Calu3 (cell line): Measurements from ENCODE around the gene PLD4. TPM values are rescaled to one million over a fixed set of nuclear protein-coding genes. Genes with fewer than 3 reads are reported as not detected.
"Not testable (repeated sequence)": the region's sequence is repeated elsewhere in the genome, so short reads cannot be mapped to it uniquely, and the experiment has no call there.

Experiments
- BruUV-seq: library from RNA; stranded (reverse); fragments of 400-500 nt; replicated peaks from 2 replicates; lab custom pipeline; 2021; lab: Mats Ljungman, UMichigan
- CTCF ChIA-PET: fragments of 300-600 bp; sonication (Branson Sonifier 250); formaldehyde crosslinking; loops from one replicate; lab custom pipeline; 2022; ENCODE audit warnings: antibody characterized with exemption; lab: Charles Lee
- DNase-seq: peaks from one replicate; pipeline ENCODE4 v3.0.0; 2022
- H3K27ac Mint-ChIP-seq: one replicate; pipeline ENCODE4 v1.8.0; 2022; ENCODE audit warnings: mixed read lengths; ENCODE audit not compliant: unreplicated experiment
- H3K27me3 Mint-ChIP-seq: one replicate; pipeline ENCODE4 v1.8.0; 2022; ENCODE audit warnings: mixed read lengths; ENCODE audit not compliant: unreplicated experiment
- H3K36me3 Mint-ChIP-seq: one replicate; pipeline ENCODE4 v1.8.0; 2022; ENCODE audit warnings: mild to moderate bottlenecking, moderate library complexity, mixed read lengths; ENCODE audit not compliant: insufficient read depth, unreplicated experiment
- H3K4me1 Mint-ChIP-seq: one replicate; pipeline ENCODE4 v1.8.0; 2022; ENCODE audit warnings: mild to moderate bottlenecking, low read depth, mixed read lengths; ENCODE audit not compliant: unreplicated experiment
- H3K4me3 Mint-ChIP-seq: one replicate; pipeline ENCODE4 v1.8.0; 2022; ENCODE audit warnings: mild to moderate bottlenecking, low read depth, moderate library complexity, mixed read lengths; ENCODE audit not compliant: unreplicated experiment
- H3K9me3 Mint-ChIP-seq: one replicate; pipeline ENCODE4 v1.8.0; 2022; ENCODE audit warnings: low read depth, mixed read lengths; ENCODE audit not compliant: unreplicated experiment
- CTCF ChIP-seq: fragments of 200-600 bp; IDR thresholded peaks from one replicate; pipeline ENCODE4 v1.8.0; 2022; ENCODE audit warnings: antibody characterized with exemption; ENCODE audit not compliant: unreplicated experiment
- intact Hi-C: fragments of 100-400 bp; cut with micrococcal nuclease; formaldehyde crosslinking; loops from one replicate; pipeline ENCODE4 v1.10.0; 2022; ENCODE audit not compliant: unreplicated experiment
- total RNA-seq: library from RNA; stranded (reverse); gene quantifications from 2 replicates; pipeline ENCODE4 v1.2.3, GENCODE V29; 2022

The PLD4 gene
- total RNA-seq, 1 experiment from 2014 or later = 0.09 TPM

GRCh38 chr14:104912053-104912452, 12.6 kb upstream of the PLD4 start:
- Mint-ChIP-seq H3K4me3 (no peak overlapping the region), H3K4me1 (no peaks in the 10 kb centered on the region), H3K27ac (no peak overlapping the region), H3K9me3 (peaks cover 4% of the 10 kb centered on the region), H3K36me3 (no peaks in the 10 kb centered on the region), H3K27me3 (peaks cover 71% of the 10 kb centered on the region)
- intact Hi-C loops = no loop called here
- BruUV-seq = no TSS peak
- DNase-seq = no peak
- TF ChIP-seq CTCF = no peak
- CTCF ChIA-PET = interaction anchor here (0.6 to 0.7 kb wide), 2 partner anchors 9 to 224 kb away, joined by 3 to 4 read pairs; no protein-coding TSS in a partner anchor

- Mint-ChIP-seq H3K4me3 (no peak overlapping the region), H3K27me3 (peaks cover 60% of the 10 kb centered on the region), H3K27ac (no peak overlapping the region), H3K36me3 (no peaks in the 10 kb centered on the region), H3K4me1 (no peaks in the 10 kb centered on the region), H3K9me3 (peaks cover 4% of the 10 kb centered on the region)
- no peak for DNase-seq
- intact Hi-C loops = no loop called here
- no TSS peak for BruUV-seq
- CTCF ChIA-PET = no interaction called here
- no peak for TF ChIP-seq CTCF
Observed at GRCh38 chr14:104913435-104913834, 11.2 kb upstream of the PLD4 start.

- CTCF ChIA-PET = no interaction called here
- no TSS peak for BruUV-seq
- no peak for TF ChIP-seq CTCF
Observed at GRCh38 chr14:104917116-104917515, 7.6 kb upstream of the PLD4 start.

GRCh38 chr14:104917993-104918392, 6.7 kb upstream of the PLD4 start:
- H3K36me3 Mint-ChIP-seq = no peaks in the 10 kb centered on the region
- DNase-seq = no peak
- intact Hi-C loops = no loop called here
- H3K9me3 Mint-ChIP-seq = no peaks in the 10 kb centered on the region
- TF ChIP-seq CTCF = no peak
- peaks cover 48% of the 10 kb centered on the region for H3K27me3 Mint-ChIP-seq
- CTCF ChIA-PET = interaction anchor here (0.6 to 1.0 kb wide), 2 partner anchors 15 kb away, joined by 4 to 6 read pairs; no protein-coding TSS in a partner anchor
- no peak overlapping the region for H3K4me3 Mint-ChIP-seq
- H3K27ac Mint-ChIP-seq = no peak overlapping the region
- H3K4me1 Mint-ChIP-seq = no peaks in the 10 kb centered on the region
- no TSS peak for BruUV-seq

More at GRCh38 chr14:104917116-104917515, 7.6 kb upstream of the PLD4 start:
- Mint-ChIP-seq H3K27ac (no peak overlapping the region), H3K27me3 (peaks cover 48% of the 10 kb centered on the region), H3K4me1 (no peaks in the 10 kb centered on the region), H3K9me3 (no peaks in the 10 kb centered on the region), H3K36me3 (no peaks in the 10 kb centered on the region), H3K4me3 (no peak overlapping the region)
- intact Hi-C loops = no loop called here
- no peak for DNase-seq

GRCh38 chr14:104919152-104919992, 5.3 kb upstream of the PLD4 start:
- H3K9me3 Mint-ChIP-seq, BruUV-seq, DNase-seq, H3K36me3 Mint-ChIP-seq, H3K4me1 Mint-ChIP-seq, H3K27ac Mint-ChIP-seq, H3K4me3 Mint-ChIP-seq, intact Hi-C loops: not testable (repeated sequence)
- peaks cover 38% of the 10 kb centered on the region for H3K27me3 Mint-ChIP-seq
- CTCF ChIA-PET = interaction anchor here (0.6 to 1.0 kb wide), 2 partner anchors 14 to 212 kb away, joined by 3 to 4 read pairs; no protein-coding TSS in a partner anchor
